Karpas-422 (cell line): ENCODE measurements around the gene ACSS1. TPM values are rescaled to one million over a fixed set of nuclear protein-coding genes. Genes with fewer than 3 reads are reported as not detected.

Source experiments
- DNase-seq: peaks from one replicate; pipeline ENCODE4 v3.0.0-alpha.2; 2015
- H2AFZ ChIP-seq: fragments of 200-600 bp; sonication (generic); 2 replicates; pipeline ENCODE4 v1.6.1; 2014; ENCODE audit warnings: antibody characterized with exemption, low read length, mixed read lengths
- H3K27ac ChIP-seq: fragments of 200-600 bp; sonication (generic); 2 replicates; pipeline ENCODE4 v1.5.1; 2014; ENCODE audit warnings: mild to moderate bottlenecking, low read length, moderate library complexity
- H3K27me3 ChIP-seq: fragments of 200-600 bp; sonication (generic); 2 replicates; pipeline ENCODE4 v1.6.1; 2014; ENCODE audit warnings: low read length, mixed read lengths
- H3K36me3 ChIP-seq: fragments of 200-600 bp; sonication (generic); 2 replicates; pipeline ENCODE4 v1.6.1; 2014; ENCODE audit warnings: low read length, mixed read lengths; ENCODE audit not compliant: insufficient read depth
- H3K4me1 ChIP-seq: fragments of 200-600 bp; sonication (generic); 2 replicates; pipeline ENCODE4 v1.6.1; 2014; ENCODE audit warnings: mild to moderate bottlenecking, low read length, mixed read lengths
- H3K4me2 ChIP-seq: fragments of 200-600 bp; sonication (generic); 2 replicates; pipeline ENCODE4 v1.6.1; 2014; ENCODE audit warnings: low read length, low read depth, mild to moderate bottlenecking; ENCODE audit not compliant: poor library complexity, severe bottlenecking
- H3K4me3 ChIP-seq: fragments of 200-600 bp; sonication (generic); 2 replicates; pipeline ENCODE4 v1.5.1; 2014; ENCODE audit warnings: mild to moderate bottlenecking, antibody characterized with exemption, low read length, mixed read lengths
- H3K79me2 ChIP-seq: fragments of 200-600 bp; sonication (generic); 2 replicates; pipeline ENCODE4 v1.6.1; 2014; ENCODE audit warnings: mild to moderate bottlenecking, low read length, mixed read lengths
- H3K9ac ChIP-seq: fragments of 200-600 bp; sonication (generic); 2 replicates; pipeline ENCODE4 v1.6.0; 2014; ENCODE audit warnings: low read length
- H3K9me2 ChIP-seq: fragments of 200-600 bp; sonication (generic), shearing (Covaris generic); replicated peaks from 2 replicates; pipeline ENCODE4 v1.6.0; 2014; ENCODE audit warnings: mild to moderate bottlenecking, low read length, moderate library complexity; ENCODE audit not compliant: insufficient read depth
- H3K9me3 ChIP-seq: fragments of 300-700, 200-600 bp; sonication (generic); 2 replicates; pipeline ENCODE4 v1.6.1; 2014; ENCODE audit warnings: low read length, mixed read lengths
- H4K20me1 ChIP-seq: fragments of 200-600 bp; sonication (generic); 2 replicates; pipeline ENCODE4 v1.6.1; 2014; ENCODE audit warnings: mild to moderate bottlenecking, antibody characterized with exemption, low read length, low read depth; ENCODE audit not compliant: insufficient read depth
- total RNA-seq: library from RNA; depleted of rRNA; stranded (reverse); fragments of >200 nt; shearing (Covaris generic); gene quantifications from 2 replicates; pipeline ENCODE4 v1.2.3, GENCODE V29; 2014; ENCODE audit warnings: low replicate concordance; rRNA removed

Gene ACSS1
- 2.3 and 8.5 TPM in 2 replicates for total RNA-seq

GRCh38 chr20:25058051-25058846 is at the start of gene ACSS1:
ACSS1 (minus strand) TSS chr20:25058139; CDS start chr20:25058102, 37 bp downstream.
- peak within 1 kb of the TSS; percentile 91 for H3K4me2 ChIP-seq
- H3K9ac ChIP-seq, result peak within 1 kb of the TSS; percentile 70
- H3K79me2 ChIP-seq, result no peaks in the 10 kb centered on the region
- no peaks in the 10 kb centered on the region; the same call in 1 of the 2 replicates for H4K20me1 ChIP-seq
- no peaks in the 10 kb centered on the region for H3K9me3 ChIP-seq
- peak within 1 kb of the TSS; percentile 70 for H3K4me3 ChIP-seq
- H3K27ac ChIP-seq, result no peak within 1 kb of the TSS
- peaks cover 38% of the 10 kb centered on the region for H3K4me1 ChIP-seq
- peak; percentile 86 for DNase-seq
- no peaks in the 10 kb centered on the region for H3K9me2 ChIP-seq
- peak within 1 kb of the TSS; percentile 99 for H2AFZ ChIP-seq
- H3K36me3 ChIP-seq, result no peaks in the 10 kb centered on the region
- peaks cover 2% of the 10 kb centered on the region; the same call in 1 of the 2 replicates for H3K27me3 ChIP-seq

- no peaks in the 10 kb centered on the region for H3K9me3 ChIP-seq
- no peaks in the 10 kb centered on the region for H4K20me1 ChIP-seq
- no peaks in the 10 kb centered on the region for H3K4me1 ChIP-seq
- H3K4me3 ChIP-seq, result no peak overlapping the region
- no peaks in the 10 kb centered on the region for H3K36me3 ChIP-seq
- no peaks in the 10 kb centered on the region for H3K79me2 ChIP-seq
- no peak overlapping the region for H3K4me2 ChIP-seq
- H3K27me3 ChIP-seq, result no peaks in the 10 kb centered on the region
- no peak overlapping the region for H3K27ac ChIP-seq
- H3K9me2 ChIP-seq, result no peaks in the 10 kb centered on the region
- no peak overlapping the region for H3K9ac ChIP-seq
- H2AFZ ChIP-seq, result no peak overlapping the region
- DNase-seq, result no peak
Observed at GRCh38 chr20:25103526-25103925, 45.6 kb upstream of the ACSS1 start.

- H3K9me3 ChIP-seq, result no peaks in the 10 kb centered on the region
- no peak overlapping the region for H3K9ac ChIP-seq
- no peaks in the 10 kb centered on the region for H3K4me1 ChIP-seq
- DNase-seq, result no peak
- no peaks in the 10 kb centered on the region for H3K27me3 ChIP-seq
- H3K9me2 ChIP-seq, result no peaks in the 10 kb centered on the region
- no peaks in the 10 kb centered on the region for H4K20me1 ChIP-seq
- H3K27ac ChIP-seq, result no peak overlapping the region
- no peak overlapping the region for H3K4me3 ChIP-seq
- H3K36me3 ChIP-seq, result no peaks in the 10 kb centered on the region
- no peak overlapping the region for H2AFZ ChIP-seq
- H3K4me2 ChIP-seq, result no peak overlapping the region
- no peaks in the 10 kb centered on the region for H3K79me2 ChIP-seq
Observed at GRCh38 chr20:25100914-25101313, 43.0 kb upstream of the ACSS1 start.

GRCh38 chr20:25099601-25100140 is 41.7 kb upstream of the ACSS1 start:
- H3K79me2 ChIP-seq, result no peaks in the 10 kb centered on the region
- no peaks in the 10 kb centered on the region for H3K9me3 ChIP-seq
- H3K4me1 ChIP-seq, result no peaks in the 10 kb centered on the region
- no peak overlapping the region for H3K9ac ChIP-seq
- no peaks in the 10 kb centered on the region for H3K27me3 ChIP-seq
- H4K20me1 ChIP-seq, result no peaks in the 10 kb centered on the region
- DNase-seq, result no peak
- no peak overlapping the region for H3K4me2 ChIP-seq
- no peaks in the 10 kb centered on the region for H3K9me2 ChIP-seq
- H3K27ac ChIP-seq, result no peak overlapping the region
- H3K36me3 ChIP-seq, result no peaks in the 10 kb centered on the region
- H3K4me3 ChIP-seq, result no peak overlapping the region
- H2AFZ ChIP-seq, result no peak overlapping the region

GRCh38 chr20:25097498-25097897 is 39.6 kb upstream of the ACSS1 start:
- Histone ChIP-seq H3K9me2 (no peaks in the 10 kb centered on the region), H3K27me3 (no peaks in the 10 kb centered on the region), H2AFZ (no peak overlapping the region), H3K9me3 (no peaks in the 10 kb centered on the region), H3K4me1 (no peaks in the 10 kb centered on the region), H3K36me3 (no peaks in the 10 kb centered on the region), H3K79me2 (no peaks in the 10 kb centered on the region), H3K27ac (no peak overlapping the region), H3K4me3 (no peak overlapping the region), H4K20me1 (no peaks in the 10 kb centered on the region), H3K4me2 (no peak overlapping the region), H3K9ac (no peak overlapping the region)
- DNase-seq, result no peak

- H3K36me3 ChIP-seq, result no peaks in the 10 kb centered on the region
- no peak overlapping the region for H3K27ac ChIP-seq
- H3K4me1 ChIP-seq, result peaks cover 10% of the 10 kb centered on the region
- no peak overlapping the region for H3K4me3 ChIP-seq
- H4K20me1 ChIP-seq, result no peaks in the 10 kb centered on the region
- H3K9me2 ChIP-seq, result no peaks in the 10 kb centered on the region
- no peak overlapping the region for H2AFZ ChIP-seq
- H3K4me2 ChIP-seq, result no peak overlapping the region
- no peak overlapping the region for H3K9ac ChIP-seq
- no peaks in the 10 kb centered on the region for H3K79me2 ChIP-seq
- DNase-seq, result no peak
- H3K9me3 ChIP-seq, result no peaks in the 10 kb centered on the region
- no peaks in the 10 kb centered on the region for H3K27me3 ChIP-seq
Observed at GRCh38 chr20:25090492-25091429, 32.8 kb upstream of the ACSS1 start.

- no peaks in the 10 kb centered on the region for H3K27me3 ChIP-seq
- no peak overlapping the region for H3K4me2 ChIP-seq
- no peak overlapping the region for H3K9ac ChIP-seq
- peaks cover 10% of the 10 kb centered on the region for H3K4me1 ChIP-seq
- no peaks in the 10 kb centered on the region for H4K20me1 ChIP-seq
- H3K36me3 ChIP-seq, result no peaks in the 10 kb centered on the region
- no peaks in the 10 kb centered on the region for H3K9me3 ChIP-seq
- no peak overlapping the region for H3K27ac ChIP-seq
- no peaks in the 10 kb centered on the region for H3K79me2 ChIP-seq
- no peaks in the 10 kb centered on the region for H3K9me2 ChIP-seq
- no peak overlapping the region for H2AFZ ChIP-seq
- no peak for DNase-seq
- H3K4me3 ChIP-seq, result no peak overlapping the region
Observed at GRCh38 chr20:25089662-25090061, 31.7 kb upstream of the ACSS1 start.

GRCh38 chr20:25089096-25089495 is 31.2 kb upstream of the ACSS1 start:
- Histone ChIP-seq H3K27ac (no peak overlapping the region), H3K4me2 (no peak overlapping the region), H3K9me2 (no peaks in the 10 kb centered on the region), H3K4me3 (no peak overlapping the region), H4K20me1 (no peaks in the 10 kb centered on the region), H3K9ac (no peak overlapping the region), H3K79me2 (no peaks in the 10 kb centered on the region), H3K9me3 (no peaks in the 10 kb centered on the region), H3K4me1 (peaks cover 10% of the 10 kb centered on the region), H2AFZ (no peak overlapping the region), H3K27me3 (no peaks in the 10 kb centered on the region), H3K36me3 (no peaks in the 10 kb centered on the region)
- DNase-seq, result no peak
